CD4-positive, alpha-beta T cell treated with Interferon gamma for 1 hour (primary cell): ENCODE results near the gene PIGZ.
"Not testable (repeated sequence)": the region's sequence is repeated elsewhere in the genome, so short reads cannot be mapped to it uniquely, and the experiment has no call there.

Experiments
- DNase-seq: peaks from one replicate; pipeline ENCODE4 v3.0.0-alpha.2; 2020

Gene PIGZ

DNA sequence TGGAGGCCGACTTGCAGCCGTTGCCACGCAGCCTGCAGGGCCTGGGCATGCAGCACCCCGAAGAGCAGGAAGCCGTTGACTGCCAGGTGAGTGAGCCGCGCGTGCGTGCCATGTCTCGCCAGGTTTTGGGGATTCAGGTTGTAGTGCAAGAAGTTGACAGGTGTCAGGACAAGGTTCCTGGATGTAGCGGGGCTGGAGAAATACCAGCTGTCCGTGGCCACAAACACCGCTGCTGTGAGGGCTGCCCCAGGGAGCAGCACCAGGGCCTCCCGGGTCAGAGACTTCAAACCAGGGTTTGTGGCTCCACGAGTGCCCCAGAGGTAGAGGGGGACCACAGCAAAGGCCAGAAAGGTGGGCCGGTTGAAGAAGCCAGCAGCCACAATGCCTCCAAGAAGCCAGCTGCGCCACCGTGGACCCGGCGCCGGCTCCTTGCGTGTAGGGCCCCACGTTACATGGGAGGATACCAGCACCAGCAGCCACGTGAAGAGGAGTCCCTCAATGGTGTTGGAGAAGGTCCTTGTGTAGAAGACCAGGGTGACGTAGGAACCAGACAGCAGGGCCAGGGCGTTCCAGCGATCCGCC lies 20.7 kb downstream of the PIGZ start:
- no peak for DNase-seq

DNA sequence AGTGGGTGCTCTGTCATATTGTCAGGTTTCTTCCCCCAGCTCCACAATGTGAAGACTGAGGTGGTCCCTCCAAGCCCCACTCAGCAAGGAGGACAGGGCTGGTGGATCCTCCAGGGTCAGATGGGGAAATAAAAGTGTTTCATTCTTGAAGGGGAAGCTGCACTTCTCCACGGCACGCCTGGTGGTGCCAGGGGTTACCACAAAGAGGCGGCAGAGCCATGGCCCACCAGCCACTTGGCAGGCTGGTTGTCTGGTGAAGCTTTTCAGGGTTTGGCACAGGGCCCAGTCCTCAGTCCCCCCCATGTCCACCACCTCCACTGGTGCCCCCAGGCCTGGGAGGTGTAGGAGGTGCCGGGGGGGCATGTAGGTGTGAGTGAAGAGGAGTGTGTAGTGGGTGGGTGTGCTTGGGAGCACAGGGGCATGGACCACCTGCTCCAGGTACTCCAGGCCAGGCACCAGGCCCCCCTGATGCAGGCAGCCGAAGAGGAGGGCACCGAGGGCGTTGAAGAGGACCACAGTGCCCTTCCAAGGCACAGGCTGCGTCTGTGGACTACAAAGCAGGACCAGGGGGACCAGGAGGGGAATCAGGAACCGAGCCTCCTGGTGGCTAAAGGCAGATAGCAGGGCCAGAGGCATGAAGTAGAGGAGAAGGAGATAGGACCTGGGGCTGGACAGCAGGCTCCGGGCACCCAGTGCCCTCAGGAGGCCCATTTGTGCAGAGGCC lies 21.3 kb downstream of the PIGZ start:
- no peak for DNase-seq

- DNase-seq: not testable (repeated sequence)
These were observed 24.4 kb downstream of the PIGZ start for GRCh38 chr3:196944037-196944790.

DNA sequence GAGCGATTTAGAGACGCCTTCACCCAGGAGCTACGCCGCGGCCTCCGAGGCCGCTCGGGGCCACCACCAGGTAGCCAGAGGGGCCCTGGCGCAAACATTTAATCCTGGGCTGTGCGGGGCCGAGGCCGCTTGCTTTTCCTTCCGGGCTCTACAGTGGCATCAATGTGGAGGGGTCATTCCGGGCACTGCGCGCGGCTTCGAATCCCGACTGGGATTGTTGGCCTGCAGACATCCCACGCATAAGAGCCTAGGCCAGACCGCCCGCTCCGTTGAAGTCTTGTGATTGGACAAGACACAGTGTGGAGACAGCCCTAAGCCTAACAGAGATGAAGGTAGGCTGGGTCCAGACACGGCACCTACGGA lies 25.7 kb downstream of the PIGZ start:
- DNase-seq: no peak

DNA sequence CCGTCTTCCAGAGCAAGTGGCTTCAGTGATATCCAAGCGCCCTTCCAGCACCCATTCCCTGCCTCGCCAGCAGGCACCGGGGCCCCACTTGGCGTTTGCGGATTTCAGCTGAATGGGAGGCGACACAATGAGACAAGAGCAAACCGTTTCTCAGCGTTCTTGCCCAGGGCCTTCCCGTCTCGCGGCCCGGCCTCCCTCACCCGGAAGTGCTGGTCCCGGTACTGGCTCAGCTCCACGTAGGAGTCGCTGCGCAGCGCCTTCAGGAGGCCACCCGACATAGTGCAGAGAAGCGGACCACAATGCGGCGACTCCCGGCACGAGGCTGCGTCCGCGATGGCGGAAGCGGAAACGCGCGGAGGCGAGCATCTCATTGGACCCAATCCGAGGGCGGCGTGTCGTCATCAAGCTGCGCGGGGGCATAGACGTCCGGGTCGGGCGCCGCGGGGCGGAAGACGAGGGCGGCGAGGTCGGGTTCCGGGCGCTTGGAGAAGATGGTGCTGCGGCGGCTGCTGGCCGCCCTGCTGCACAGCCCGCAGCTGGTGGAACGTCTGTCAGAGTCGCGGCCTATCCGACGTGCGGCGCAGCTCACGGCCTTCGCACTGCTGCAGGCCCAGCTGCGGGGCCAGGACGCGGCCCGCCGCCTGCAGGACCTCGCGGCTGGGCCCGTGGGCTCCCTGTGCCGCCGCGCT lies 26.3 kb downstream of the PIGZ start, which contains the start of gene NCBP2:
Gene NCBP2, minus strand, starts transcription at position 303 of the 689 bp plus-strand sequence. Its CDS starts 25 bp downstream, at position 278.
- peak; percentile 98 for DNase-seq

GRCh38 chr3:196941729-196942225 lies 26.9 kb downstream of the PIGZ start:
- DNase-seq: peak; percentile 47

DNA sequence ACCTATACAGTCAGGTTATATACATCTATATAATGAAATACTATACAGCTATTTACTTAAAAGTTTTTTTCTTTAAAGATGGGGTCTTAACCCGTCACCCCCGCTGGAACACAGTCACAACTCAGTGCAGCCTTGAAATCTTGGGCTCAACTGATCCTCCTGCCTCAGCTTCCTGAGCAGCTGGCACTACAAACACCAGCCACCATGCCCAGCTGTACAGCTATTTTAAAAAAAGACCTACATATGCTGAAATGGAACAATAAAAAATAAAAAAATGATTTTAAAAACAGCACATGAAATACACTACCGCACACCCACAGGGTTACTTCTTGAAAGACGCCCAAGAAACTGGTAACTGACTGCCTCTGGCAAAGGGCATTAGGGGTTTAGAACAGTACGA lies 30.1 kb downstream of the PIGZ start:
- DNase-seq: no peak

DNA sequence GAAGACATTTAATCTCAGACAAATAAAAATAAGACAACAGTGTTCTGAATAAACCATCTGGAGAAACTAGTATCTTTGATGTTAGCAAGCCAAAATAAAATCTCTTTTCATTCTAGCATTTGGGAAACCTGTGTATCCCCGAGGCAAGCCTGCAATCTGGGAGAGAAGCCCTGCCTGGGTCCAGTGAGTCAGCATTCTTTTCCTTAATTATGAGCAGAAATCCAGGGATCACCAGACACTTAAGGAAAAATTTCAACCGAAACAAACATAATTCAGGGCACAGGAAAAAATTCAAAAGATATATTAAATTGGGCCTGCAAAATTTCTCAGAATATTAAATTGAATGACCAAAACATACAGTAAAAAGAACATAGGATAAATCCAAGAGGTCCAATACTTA lies 30.5 kb downstream of the PIGZ start:
- DNase-seq: no peak

GRCh38 chr3:196936288-196936687 lies 32.3 kb downstream of the PIGZ start:
- DNase-seq: no peak

GRCh38 chr3:196932600-196932999 lies 36.0 kb downstream of the PIGZ start:
- DNase-seq: no peak

- peak; percentile 6 for DNase-seq
These were observed 36.6 kb downstream of the PIGZ start for GRCh38 chr3:196931828-196932587.

DNA sequence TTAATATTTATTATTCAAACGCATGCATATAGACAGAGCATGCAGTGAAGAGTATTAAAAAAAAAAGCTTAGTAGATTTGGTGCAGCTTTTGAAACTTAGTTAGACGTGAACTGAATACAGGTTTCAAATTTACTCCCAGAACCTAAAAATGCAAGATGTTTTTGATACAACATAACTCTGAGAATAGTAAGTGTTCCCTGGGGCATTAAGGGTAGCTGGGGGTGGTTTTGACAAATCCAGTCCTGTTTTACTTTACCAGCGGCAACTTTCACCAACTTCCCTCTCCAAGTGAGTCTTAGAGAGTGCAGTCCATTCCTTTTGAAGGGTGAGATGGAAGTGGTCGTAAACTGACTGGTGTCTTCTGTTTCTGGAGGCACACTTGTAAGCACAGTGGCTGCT lies 37.5 kb downstream of the PIGZ start:
- no peak for DNase-seq

- DNase-seq: no peak
These were observed 40.8 kb downstream of the PIGZ start for GRCh38 chr3:196927571-196928453.

DNA sequence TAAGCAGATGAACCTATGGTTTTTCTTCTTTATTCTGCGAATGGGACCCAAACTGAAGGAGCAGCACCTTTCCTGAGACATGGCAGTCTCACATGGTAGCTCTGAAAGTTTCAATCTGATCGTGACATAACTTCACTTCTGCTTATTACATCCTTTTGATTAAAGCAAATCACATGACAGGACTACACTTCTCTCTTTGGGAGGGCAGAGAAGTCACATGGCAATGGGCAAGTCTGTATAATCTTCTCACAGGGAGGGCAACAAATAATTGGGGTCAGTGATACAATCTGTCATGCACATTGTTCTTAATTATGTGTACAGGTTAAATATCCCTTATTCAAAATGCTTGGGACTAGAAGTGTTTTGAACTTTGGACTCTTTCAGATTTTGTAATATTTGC lies 47.9 kb downstream of the PIGZ start:
- DNase-seq: no peak

DNA sequence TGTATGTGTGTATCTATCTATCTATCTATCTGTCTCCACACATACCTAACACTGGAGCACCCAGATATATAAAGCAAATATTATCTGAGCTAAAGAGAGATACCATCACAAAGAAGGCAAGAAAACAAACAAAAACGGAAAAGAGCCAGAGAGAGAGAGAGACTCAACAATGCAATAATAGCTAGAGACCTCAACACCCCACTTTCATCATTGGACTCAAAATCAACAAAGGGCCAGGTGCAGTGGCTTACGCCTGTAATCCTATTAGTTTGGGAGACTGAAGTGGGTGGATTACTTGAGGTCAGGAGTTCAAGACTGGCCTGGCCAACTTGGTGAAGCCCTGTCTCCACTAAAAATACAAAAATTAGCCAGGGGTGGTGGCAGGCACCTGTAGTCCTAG lies 49.7 kb downstream of the PIGZ start:
- no peak for DNase-seq

GRCh38 chr3:196916995-196917394 lies 51.6 kb downstream of the PIGZ start:
- DNase-seq: no peak

- no peak for DNase-seq
These were observed 52.4 kb downstream of the PIGZ start for GRCh38 chr3:196916221-196916620.

- DNase-seq: no peak
These were observed 53.3 kb downstream of the PIGZ start for GRCh38 chr3:196915375-196915774.

- DNase-seq: no peak
These were observed 53.8 kb downstream of the PIGZ start for GRCh38 chr3:196914866-196915265.

DNA sequence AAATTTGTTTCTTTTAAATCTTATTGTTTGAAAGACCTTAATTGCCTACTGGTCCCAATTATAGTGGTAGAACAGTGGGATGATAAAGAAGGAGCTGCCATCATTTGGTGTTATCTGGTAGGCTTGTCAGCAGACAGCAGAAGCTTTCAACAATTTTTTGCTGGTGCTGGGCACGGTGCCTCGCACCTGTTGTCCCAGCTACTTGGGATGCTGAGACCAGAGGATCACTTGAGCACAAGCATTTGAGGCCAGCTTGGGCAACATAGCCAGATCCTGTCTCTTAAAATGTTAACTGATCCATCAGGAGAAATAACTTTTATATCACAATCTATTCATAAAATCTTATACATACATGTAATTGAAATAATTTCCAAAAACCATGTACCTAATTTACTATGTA lies 64.9 kb downstream of the PIGZ start:
- no peak for DNase-seq

- no peak for DNase-seq
These were observed 66.3 kb downstream of the PIGZ start for GRCh38 chr3:196902296-196902695.
